Ishikawa (cell line): ENCODE data around the gene TET1.

Source experiments
- CEBPB ChIP-seq: IDR thresholded peaks from 2 replicates; pipeline ENCODE4 v1.6.1; 2012
- CREB1 ChIP-seq: IDR thresholded peaks from 2 replicates; pipeline ENCODE4 v1.6.1; 2012; ENCODE audit warnings: low read depth
- EGR1 ChIP-seq: IDR thresholded peaks from 2 replicates; pipeline ENCODE4 v1.6.1; 2012
- EP300 ChIP-seq: IDR thresholded peaks from 2 replicates; pipeline ENCODE4 v1.6.1; 2012; ENCODE audit warnings: borderline replicate concordance
- FOXM1 ChIP-seq: IDR thresholded peaks from 2 replicates; pipeline ENCODE4 v1.6.1; 2012; ENCODE audit warnings: low read depth, borderline replicate concordance
- NFIC ChIP-seq: IDR thresholded peaks from 2 replicates; pipeline ENCODE4 v1.6.1; 2012
- RAD21 ChIP-seq: IDR thresholded peaks from 2 replicates; pipeline ENCODE4 v1.6.1; 2012; ENCODE audit warnings: low read depth
- REST ChIP-seq: IDR thresholded peaks from 2 replicates; pipeline ENCODE4 v1.6.1; 2012; ENCODE audit warnings: low read depth, mild to moderate bottlenecking
- TAF1 ChIP-seq: IDR thresholded peaks from 2 replicates; pipeline ENCODE4 v1.6.1; 2012; ENCODE audit warnings: low read depth, mild to moderate bottlenecking
- TCF12 ChIP-seq: IDR thresholded peaks from 2 replicates; pipeline ENCODE4 v1.6.1; 2012; ENCODE audit warnings: low read depth
- TEAD4 ChIP-seq: IDR thresholded peaks from 2 replicates; pipeline ENCODE4 v1.6.1; 2012
- USF1 ChIP-seq: IDR thresholded peaks from 2 replicates; pipeline ENCODE4 v1.6.1; 2012
- YY1 ChIP-seq: IDR thresholded peaks from 2 replicates; pipeline ENCODE4 v1.6.1; 2012; ENCODE audit warnings: low read depth
- ZBTB7A ChIP-seq: IDR thresholded peaks from 2 replicates; pipeline ENCODE4 v1.6.1; 2012; ENCODE audit warnings: low read depth
- TF ChIP-seq, protein P1 (sequence below): IDR thresholded peaks from 2 replicates; pipeline ENCODE4 v1.6.1; 2012

TET1 gene

DNA sequence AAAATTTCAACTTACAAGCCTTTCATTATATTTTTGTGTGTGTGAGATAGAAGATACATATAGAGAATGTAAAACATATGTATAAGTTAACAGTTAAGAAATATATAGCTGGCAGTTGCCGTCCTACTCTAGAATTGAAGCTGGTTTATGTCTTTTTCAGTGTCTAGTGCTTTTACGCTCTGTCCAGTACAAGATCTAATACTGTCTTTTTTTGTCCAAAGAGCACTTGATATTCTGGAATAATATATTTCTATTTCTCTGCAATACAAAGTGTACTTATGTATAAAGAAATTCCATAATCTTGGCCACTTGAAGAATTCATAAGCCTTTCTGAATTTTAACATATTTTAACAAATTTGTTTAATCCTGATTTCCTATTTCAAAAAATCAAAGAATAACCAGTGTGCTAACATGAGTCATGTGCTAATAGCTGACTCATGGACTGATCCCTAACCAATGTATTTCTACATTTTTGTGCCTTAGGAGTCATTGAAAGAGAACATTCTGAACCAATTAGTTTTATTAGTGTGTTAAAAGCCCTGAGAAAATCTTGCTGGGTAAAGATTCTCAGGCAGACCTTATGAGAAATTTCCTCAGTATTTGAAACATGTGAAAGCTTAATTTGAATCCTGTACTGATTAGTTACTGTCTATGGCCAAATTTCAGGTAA lies 87.7 kb downstream of the TET1 start:
- no peak for TF ChIP-seq TEAD4
- no peak for TF ChIP-seq ZBTB7A
- TF ChIP-seq REST, result no peak
- no peak for TF ChIP-seq USF1
- TF ChIP-seq EP300, result no peak
- TF ChIP-seq CREB1, result no peak
- TF ChIP-seq RAD21, result no peak
- TF ChIP-seq CEBPB, result no peak
- no peak for TF ChIP-seq YY1
- TF ChIP-seq NFIC, result no peak
- TF ChIP-seq FOXM1, result no peak

DNA sequence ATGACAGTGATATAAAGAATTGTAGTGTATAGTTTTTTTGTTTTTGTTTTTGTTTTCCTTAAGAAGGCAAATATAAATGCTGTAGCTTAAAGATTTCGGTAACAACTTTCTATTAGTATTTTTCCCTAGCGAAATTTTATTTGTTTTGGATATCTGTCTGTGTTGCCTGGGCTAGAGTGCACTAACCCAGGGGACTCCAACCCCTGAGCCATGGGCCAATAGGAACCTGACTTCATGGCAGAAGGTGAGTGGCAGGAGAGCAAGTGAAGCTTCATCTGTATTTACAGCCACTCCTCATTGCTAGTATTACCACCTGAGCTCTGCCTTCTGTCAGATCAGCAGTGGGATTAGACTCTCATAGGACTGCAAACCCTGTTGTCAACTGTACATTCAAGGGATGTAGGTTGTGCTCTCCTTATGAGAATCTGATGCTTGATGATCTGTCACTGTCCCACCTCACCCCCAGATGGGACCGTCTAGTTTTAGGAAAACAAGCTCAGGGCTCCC lies 95.5 kb downstream of the TET1 start:
- TF ChIP-seq CREB1, result no peak
- no peak for TF ChIP-seq EP300
- no peak for TF ChIP-seq YY1
- no peak for TF ChIP-seq TAF1
- no peak for TF ChIP-seq FOXM1
- no peak for TF ChIP-seq USF1
- no peak for TF ChIP-seq RAD21
- no peak for TF ChIP-seq TCF12
- TF ChIP-seq EGR1, result no peak
- TF ChIP-seq ZBTB7A, result no peak

DNA sequence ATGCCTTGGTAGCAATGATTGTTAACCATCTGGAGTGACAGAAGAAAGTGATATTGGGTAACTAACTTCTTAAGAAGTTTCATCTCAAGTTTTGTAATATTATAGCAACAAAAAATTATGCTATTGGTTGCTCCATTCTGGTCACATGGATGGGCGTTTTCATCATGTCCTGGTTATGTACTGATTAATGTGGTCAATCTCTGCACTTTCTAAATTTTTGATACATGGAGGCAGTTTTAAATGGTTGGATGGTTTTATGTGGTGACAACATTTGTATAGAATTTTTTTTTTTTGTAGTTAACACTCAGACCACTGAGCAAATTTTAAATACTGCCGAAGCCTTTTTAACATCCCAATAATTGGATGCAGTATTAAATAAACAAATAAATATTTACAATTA lies 105.7 kb downstream of the TET1 start:
- no peak for TF ChIP-seq USF1

DNA sequence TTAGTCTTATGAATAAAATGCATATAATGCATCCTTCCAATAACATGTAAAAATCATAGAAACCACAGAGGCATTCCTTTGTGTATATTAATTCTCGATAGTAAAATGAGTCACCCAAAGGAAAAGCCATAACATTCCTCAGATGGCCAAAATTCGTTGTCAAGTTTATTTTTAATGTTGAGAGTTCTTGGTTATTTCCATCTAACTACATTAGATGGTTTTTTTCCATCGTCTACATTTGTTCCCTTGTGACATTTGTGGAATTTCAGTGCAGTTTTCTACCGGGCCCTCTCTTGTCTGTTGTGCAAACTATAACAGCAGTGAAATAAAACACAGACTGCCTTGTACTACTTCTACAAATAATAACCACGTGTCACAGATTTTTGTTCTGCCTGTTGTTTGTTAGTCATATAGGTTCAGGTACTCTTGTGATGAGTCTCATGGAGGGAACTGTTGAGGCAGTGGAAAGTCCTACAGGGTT lies 106.2 kb downstream of the TET1 start:
- TF ChIP-seq RAD21 (no peak), REST (no peak), EGR1 (no peak), FOXM1 (no peak), CREB1 (no peak)

GRCh38 chr10:68668231-68668630 lies 108.1 kb downstream of the TET1 start:
- TF ChIP-seq FOXM1, result no peak
- no peak for TF ChIP-seq EGR1
- no peak for TF ChIP-seq YY1
- TF ChIP-seq CEBPB, result no peak
- no peak for TF ChIP-seq NFIC
- TF ChIP-seq, protein P1, sequence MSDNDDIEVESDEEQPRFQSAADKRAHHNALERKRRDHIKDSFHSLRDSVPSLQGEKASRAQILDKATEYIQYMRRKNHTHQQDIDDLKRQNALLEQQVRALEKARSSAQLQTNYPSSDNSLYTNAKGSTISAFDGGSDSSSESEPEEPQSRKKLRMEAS, result no peak
- no peak for TF ChIP-seq TCF12
- no peak for TF ChIP-seq USF1
- TF ChIP-seq CREB1, result no peak
- no peak for TF ChIP-seq ZBTB7A
- TF ChIP-seq TEAD4, result no peak
- no peak for TF ChIP-seq EP300

- TF ChIP-seq YY1, result no peak
These were observed 108.8 kb downstream of the TET1 start for GRCh38 chr10:68668972-68669371.
